Nephron (organoid): ENCODE results near the gene PRSS38.

ENCODE experiments used
- H3K27ac Mint-ChIP-seq, 3 experiments: 2 replicates each; pipeline ENCODE4 v1.8.0; 2020; ENCODE audit warnings: mixed read lengths in 3 of 3, mild to moderate bottlenecking in 2 of 3, moderate library complexity in 1 of 3
- H3K27me3 Mint-ChIP-seq: 2 replicates; pipeline ENCODE4 v1.8.0; 2021; ENCODE audit warnings: low read depth, mild to moderate bottlenecking, moderate library complexity, mixed read lengths
- H3K36me3 Mint-ChIP-seq: 2 replicates; pipeline ENCODE4 v1.8.0; 2020; ENCODE audit warnings: low read depth, mixed read lengths
- H3K4me1 Mint-ChIP-seq: 2 replicates; pipeline ENCODE4 v1.8.0; 2020; ENCODE audit warnings: mixed read lengths
- H3K4me3 Mint-ChIP-seq, 3 experiments: 2 replicates each; pipeline ENCODE4 v1.8.0; 2020; ENCODE audit warnings: mild to moderate bottlenecking in 3 of 3, mixed read lengths in 3 of 3, moderate library complexity in 2 of 3
- H3K9me3 Mint-ChIP-seq: 2 replicates; pipeline ENCODE4 v1.8.0; 2020; ENCODE audit warnings: mixed read lengths
- CTCF ChIP-seq, 3 experiments: fragments of 200-600 bp; sonication (generic); IDR thresholded peaks; one replicate each; pipeline ENCODE4 v1.5.0; 2021; ENCODE audit warnings: antibody characterized with exemption in 3 of 3; ENCODE audit not compliant: unreplicated experiment in 3 of 3

The PRSS38 gene

GRCh38 chr1:227797144-227797543 is 18.3 kb upstream of the PRSS38 start:
- Mint-ChIP-seq H3K36me3 (no peaks in the 10 kb centered on the region), H3K4me1 (peaks cover 21% of the 10 kb centered on the region), H3K27me3 (peaks cover 4% of the 10 kb centered on the region), H3K9me3 (no peaks in the 10 kb centered on the region), H3K27ac (peak overlapping the region in 1 of 3 experiments; percentile 1), H3K4me3 (no peak overlapping the region)
- no peak for TF ChIP-seq CTCF (IDR thresholded peaks at IDR 0.05; ENCODE audit: unreplicated experiment in 3 of 3)

GRCh38 chr1:227797625-227798024 is 17.9 kb upstream of the PRSS38 start:
- no peak for TF ChIP-seq CTCF (IDR thresholded peaks at IDR 0.05; ENCODE audit: unreplicated experiment in 3 of 3)
- H3K9me3 Mint-ChIP-seq, result no peaks in the 10 kb centered on the region
- H3K27ac Mint-ChIP-seq, result peak overlapping the region in 1 of 3 experiments; percentile 1

GRCh38 chr1:227798078-227798802 is 17.2 kb upstream of the PRSS38 start:
- TF ChIP-seq CTCF (IDR thresholded peaks at IDR 0.05; ENCODE audit: unreplicated experiment in 3 of 3), result no peak
- H3K4me1 Mint-ChIP-seq, result peaks cover 16% of the 10 kb centered on the region
- peaks cover 7% of the 10 kb centered on the region for H3K27me3 Mint-ChIP-seq
- peak overlapping the region in 1 of 3 experiments; percentile 1 for H3K27ac Mint-ChIP-seq
- no peaks in the 10 kb centered on the region for H3K36me3 Mint-ChIP-seq
- H3K9me3 Mint-ChIP-seq, result peaks cover 3% of the 10 kb centered on the region
- no peak overlapping the region for H3K4me3 Mint-ChIP-seq

More at GRCh38 chr1:227797625-227798024, 17.9 kb upstream of the PRSS38 start:
- Mint-ChIP-seq H3K4me3 (no peak overlapping the region), H3K36me3 (no peaks in the 10 kb centered on the region), H3K27me3 (peaks cover 7% of the 10 kb centered on the region), H3K4me1 (peaks cover 17% of the 10 kb centered on the region)

GRCh38 chr1:227799756-227800155 is 15.7 kb upstream of the PRSS38 start:
- H3K9me3 Mint-ChIP-seq, result peaks cover 14% of the 10 kb centered on the region
- H3K27me3 Mint-ChIP-seq, result peaks cover 7% of the 10 kb centered on the region
- no peaks in the 10 kb centered on the region for H3K36me3 Mint-ChIP-seq
- no peak for TF ChIP-seq CTCF (IDR thresholded peaks at IDR 0.05; ENCODE audit: unreplicated experiment in 3 of 3)
- no peak overlapping the region for H3K27ac Mint-ChIP-seq
- H3K4me1 Mint-ChIP-seq, result peaks cover under 1% of the 10 kb centered on the region
- no peak overlapping the region for H3K4me3 Mint-ChIP-seq

GRCh38 chr1:227803933-227804332 is 11.5 kb upstream of the PRSS38 start:
- TF ChIP-seq CTCF (IDR thresholded peaks at IDR 0.05; ENCODE audit: unreplicated experiment in 3 of 3), result no peak
- Mint-ChIP-seq H3K27ac (no peak overlapping the region), H3K36me3 (no peaks in the 10 kb centered on the region), H3K4me1 (no peaks in the 10 kb centered on the region), H3K27me3 (peaks cover 7% of the 10 kb centered on the region), H3K9me3 (peaks cover 26% of the 10 kb centered on the region), H3K4me3 (no peak overlapping the region)
